DMS79 treated with DMSO at 0.1 percent for 48 hours (cell line): Measurements from ENCODE around the gene EPHB6.

Experiments used
- DNase-seq: peaks from one replicate; lab custom pipeline; 2025; lab: John Stamatoyannopoulos, UW

Gene EPHB6

DNA sequence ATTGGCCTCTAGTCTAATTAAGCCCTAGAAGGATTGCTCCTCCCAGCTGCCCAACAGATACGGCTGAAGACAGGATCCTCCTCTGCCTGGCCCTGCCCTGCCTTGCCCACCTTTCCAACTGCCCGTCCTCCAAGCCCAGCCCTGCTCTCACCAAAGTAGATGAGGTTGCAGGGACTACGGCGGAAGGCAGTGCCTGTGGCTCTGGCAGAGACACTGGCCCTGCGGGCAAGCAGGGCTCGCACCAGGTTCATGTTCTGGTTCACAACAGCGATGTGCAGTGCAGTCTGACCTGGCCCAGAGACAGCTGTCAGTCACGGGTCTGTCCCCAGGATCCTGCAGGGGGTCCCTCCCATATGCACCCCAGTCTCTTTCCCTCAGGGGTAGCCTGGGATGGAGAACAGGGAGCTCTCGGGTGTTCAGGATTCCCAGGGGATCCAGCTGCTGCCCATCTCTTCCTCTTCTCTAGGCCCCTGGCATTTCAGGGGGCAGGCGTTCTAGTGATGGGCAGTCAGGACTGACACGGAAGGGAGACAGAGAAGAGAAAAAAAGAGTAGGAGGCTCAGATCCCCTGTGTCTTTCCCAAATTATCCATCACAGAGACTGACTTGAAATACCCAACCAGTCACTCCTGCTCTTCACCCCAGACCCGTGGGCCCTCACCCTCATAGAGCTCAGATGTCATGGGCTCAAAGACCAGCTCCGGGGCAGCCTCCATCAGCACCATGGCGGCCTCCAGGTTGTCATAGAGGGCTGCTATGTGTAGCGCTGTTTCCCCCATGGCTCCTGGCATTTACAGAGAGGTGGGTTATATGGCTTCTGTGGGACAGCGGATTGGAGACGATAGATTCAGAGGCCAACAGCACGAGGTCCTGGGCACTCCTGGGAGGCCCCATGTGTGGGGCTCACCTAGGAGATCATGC is 22.4 kb downstream of the EPHB6 start:
- no peak for DNase-seq

DNA sequence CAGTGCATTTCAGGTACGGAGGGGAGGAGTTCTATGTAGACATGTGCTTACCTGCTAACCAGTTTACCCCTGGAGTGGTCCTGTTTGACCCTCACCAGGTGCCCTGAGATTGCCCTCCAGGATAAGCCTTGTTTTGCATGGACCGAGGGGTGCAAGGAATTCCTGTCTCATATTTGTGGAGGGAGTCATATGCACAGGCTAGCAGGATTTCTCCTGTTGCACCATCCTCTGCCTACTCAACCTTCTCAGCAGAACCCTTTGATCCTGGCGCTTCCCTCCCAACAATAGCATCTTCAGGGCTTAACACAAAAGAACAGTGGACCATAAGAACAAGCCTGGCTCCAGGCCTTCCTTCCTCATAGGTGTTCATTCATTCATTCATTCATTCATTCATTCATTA is 23.4 kb downstream of the EPHB6 start:
- DNase-seq, result no peak

DNA sequence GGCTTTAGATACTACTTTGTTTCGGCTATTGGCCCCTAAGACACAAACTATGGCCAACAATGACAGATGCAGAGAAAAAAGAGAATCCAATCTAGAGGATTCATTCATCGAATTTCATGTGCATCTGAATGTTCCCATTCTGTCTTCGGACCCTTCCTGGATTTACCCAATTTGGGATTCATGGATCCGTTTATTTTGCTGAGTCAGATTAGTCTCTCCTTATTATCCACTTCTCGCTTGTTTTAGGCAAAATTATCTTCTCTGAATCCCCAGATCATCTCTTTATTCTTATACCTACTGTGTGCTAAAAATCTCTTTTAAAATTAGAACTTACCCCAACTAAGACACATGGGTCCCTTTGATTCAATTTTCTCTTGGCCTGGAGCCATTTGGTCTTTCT is 24.2 kb downstream of the EPHB6 start:
- no peak for DNase-seq

DNA sequence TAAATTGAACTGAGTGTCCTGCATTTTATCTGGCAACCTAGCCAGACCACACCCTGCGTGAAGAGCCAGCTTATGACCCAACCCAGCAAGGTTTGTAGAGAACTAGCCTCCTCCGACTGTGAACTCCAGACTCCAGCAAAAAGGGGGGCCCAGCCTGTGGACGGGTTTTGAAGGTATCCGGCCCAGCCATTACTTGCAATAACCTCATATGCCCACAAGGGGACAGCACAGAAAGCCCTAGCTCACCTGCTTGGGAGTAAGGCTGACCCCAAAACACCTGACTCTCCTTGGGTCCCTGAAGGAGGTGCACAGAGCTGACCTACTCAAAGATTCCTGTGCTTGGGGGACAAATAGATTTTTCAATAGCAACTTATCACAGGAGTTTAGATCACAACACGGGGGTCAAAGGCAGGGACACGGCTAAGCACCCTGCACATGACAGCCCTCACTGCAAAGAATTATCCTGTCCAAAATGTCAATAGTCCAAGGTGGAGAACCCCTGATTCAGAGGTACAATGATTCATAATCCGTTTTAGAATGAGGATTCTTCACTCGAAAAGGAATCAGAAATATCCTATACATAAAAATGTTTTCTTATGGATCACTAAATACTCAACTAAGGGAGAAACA is 26.1 kb downstream of the EPHB6 start:
- no peak for DNase-seq

DNA sequence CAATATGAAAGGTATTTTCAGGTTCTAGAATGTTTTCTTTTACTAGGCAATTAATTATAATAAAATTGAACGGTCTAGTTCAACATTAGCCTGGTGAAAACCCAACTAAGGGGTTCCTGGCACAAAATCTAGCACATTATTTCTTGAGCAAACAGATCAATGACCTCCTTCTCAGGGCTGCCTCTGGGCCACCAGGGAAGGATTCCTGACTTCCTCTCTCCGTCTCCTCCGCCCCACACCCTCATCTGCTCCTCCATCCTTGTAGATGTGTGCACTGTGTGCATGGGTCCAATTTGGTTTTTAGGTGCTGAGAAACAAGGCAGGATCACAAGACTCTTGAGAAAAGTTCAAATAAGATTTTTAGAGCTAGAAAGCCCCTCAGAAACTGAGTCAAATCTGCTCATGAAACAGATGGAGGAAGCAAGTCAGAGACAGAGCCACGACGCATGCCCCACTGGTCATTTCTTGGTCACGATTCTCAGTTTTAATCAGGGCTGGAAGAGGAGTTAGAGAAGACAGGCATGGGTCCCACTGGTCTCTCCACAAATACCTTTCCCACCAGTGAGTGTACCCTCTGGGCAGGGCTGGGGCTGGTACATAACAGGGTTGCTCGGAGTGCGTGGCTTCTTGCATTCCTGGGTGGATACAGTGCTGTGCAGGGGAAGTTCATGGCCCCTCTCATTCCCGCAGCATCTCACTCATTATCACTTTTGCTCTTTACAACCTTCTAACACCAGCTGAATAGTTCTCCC is 26.9 kb downstream of the EPHB6 start:
- no peak for DNase-seq

DNA sequence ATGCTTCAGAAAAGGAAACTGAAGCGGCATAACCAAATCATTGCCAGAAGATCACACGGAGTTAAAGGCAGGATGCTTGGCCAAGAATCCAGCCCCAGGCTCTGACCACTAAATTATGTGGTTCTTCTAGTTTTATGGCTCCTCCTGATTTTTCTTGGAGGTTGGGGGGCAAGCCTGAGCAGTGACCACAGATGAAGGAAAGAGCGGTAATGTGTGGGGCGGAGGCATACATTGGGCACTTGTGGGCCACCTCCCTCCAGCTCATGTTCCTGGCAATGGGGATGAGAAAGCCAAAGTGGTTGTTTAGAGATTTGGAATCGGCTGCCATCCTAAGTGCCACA is 27.4 kb downstream of the EPHB6 start:
- DNase-seq, result no peak

DNA sequence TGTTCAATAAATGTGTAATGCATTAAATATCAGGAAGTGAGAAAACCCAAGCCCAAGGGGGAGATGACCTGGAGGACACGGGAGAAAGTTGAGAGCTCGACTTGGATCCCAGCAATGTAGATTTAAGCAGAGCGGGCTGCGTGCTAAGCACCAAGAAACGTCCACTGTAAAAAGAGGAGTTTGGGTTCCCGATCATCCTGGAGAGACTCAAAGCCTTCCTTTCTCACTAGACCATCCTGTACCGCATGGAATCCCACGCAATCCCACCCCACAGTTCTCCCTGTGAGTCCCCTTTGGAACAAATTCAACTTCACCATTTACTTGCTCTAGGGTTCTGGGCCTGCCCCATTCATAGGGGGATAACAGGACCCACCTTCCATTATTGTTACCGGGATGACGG is 28.3 kb downstream of the EPHB6 start:
- DNase-seq, result no peak

DNA sequence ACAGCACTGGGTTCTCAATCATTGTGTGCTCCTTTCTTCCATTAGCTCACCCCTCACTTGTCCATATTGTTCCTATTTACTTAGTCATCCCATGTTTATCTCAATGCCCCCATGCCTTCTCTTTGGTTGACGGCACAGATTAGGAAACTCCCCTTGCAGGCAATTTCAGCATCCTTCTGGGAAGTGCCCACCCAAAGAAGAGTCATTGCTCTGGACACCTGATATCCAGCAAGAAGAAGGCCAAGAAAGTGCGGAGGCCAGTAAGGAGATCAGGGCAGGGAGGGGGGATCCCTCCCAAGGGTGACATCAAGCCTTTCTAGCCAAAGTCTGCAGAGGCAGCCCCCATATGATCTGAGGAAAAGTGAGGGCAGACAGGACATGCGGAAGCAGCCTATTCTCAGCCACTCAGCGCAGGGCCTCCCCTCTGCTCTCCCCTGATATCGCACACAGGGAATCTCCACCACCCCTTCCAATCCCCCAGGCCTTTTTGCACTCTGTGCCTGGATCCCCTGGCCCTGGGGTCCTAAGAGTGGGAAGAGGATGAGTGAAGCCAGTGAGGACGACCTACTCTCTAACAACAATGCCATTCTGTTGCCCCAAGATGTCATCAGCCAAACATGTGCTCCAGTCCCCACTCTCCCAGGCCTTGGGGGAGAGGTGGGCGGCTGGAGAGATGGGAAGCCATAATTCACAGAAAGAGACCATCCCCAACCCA is 28.9 kb downstream of the EPHB6 start:
- no peak for DNase-seq

DNA sequence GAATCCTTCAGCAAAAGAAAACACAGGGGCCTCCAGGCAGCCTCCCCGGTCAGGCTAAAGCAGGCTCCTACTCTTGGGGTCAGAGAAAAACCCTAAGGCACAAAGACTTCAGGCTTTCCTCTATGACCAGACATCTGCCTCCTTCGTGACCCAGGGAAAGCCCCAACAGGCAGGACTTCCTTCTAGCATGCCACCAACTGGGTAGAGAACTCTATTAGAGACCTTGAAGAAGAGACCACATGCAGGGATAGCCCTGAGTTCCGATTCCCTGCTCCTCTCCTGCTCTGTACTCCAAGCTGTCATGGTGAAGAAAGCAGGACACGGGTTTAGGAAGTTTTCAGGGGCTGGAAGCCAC is 29.4 kb downstream of the EPHB6 start:
- no peak for DNase-seq

DNA sequence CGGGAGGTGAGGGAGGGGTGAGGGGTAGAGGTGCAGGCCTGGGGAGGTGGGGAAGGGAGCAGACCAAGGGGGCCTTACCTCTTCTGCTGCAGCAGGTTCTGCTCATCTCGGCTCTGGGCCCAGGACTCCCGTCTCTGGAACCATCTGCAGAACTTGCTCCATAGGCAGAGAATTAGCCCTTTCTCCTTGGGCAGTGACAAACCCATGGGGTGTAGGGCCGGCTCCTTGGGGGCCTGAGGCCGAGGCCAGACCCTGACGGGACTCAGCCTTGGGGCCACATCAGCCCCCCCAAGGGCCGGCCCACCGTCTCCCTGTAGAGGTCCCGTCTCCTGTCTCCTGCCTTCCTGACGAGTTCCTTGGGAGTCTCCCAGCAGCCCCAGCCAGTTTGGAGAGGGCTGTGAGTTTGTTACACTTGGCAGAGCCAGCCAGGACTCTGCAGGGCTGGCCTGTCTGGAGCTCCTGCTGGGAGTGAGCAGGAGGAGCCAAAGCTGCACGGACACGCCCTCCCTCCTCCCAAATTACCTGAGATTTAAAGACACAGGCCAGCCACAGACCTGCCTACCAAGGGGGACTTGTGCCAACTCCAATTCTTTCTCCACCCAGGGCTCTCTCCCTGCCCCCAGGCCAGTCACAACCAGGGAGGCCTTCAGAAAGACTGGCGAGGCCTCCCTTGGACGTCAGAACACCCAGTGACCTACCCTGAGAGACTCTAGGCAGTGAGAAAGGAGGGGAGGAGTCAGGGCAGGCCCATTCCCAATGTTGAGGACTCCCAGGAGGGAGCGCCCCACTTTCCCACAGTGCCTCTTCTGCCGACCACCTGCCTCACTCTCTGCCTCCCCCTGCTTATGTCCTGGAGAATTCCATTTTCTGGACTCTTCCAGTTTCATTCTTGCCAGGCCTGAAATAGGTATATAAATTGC is 30.7 kb downstream of the EPHB6 start, which contains the start of gene TRPV6:
Gene TRPV6, minus strand, starts transcription at position 435 of the 920 bp plus-strand sequence.
- DNase-seq, result no peak

DNA sequence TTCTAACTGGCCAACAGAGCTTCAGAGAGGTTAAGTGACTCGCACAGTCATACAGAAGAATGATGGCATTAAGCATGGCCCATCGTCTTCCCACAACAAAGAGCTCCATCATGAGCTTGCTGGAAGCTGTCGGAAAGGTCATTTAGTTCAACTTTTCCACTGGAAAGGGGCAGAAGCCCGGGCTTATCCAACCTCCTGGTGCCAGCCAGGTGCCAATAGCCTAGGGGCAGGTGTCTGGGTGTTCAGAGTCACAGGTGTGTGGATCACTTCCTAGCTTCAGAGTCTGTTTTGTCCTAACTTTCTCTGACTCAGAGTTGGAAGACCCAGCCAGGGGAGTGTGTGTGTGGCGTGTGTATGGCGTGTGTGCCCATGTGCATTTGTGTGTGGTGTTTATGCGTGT is 32.0 kb downstream of the EPHB6 start:
- no peak for DNase-seq

DNA sequence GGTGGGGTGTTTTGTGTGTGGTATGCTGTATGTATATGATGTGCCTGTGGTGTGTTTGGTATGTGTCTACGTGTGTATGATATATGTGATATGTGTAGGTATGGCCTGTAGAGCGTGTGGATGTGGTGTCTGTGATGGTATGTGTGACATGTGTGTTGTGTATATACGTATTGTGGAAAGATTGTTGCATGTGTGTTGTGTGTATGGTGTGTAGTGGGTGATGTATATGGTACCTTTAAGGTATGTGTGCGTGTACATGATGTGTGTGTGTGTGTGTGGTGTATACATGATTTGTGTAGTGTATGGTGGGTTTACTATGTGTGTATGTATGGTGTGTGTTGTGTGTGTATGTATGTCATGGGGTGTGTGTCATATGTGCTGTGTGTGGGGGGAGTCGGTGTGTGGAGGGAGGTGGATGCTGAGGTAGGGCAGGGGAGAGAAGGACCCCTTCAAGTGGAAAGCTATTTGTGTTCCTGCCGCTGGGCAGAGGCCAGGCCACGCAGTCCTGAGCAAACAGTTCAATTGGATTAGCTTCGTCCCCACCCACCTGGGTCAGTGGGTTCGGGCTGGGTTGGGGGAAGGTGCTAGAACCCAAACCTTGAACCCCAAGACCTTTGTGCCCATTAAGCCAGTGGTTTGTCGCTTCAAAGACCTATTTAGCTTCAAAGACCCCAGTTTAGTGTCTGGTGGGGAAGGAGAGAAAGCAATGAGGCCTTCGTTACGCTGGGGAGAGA is 32.6 kb downstream of the EPHB6 start:
- no peak for DNase-seq

DNA sequence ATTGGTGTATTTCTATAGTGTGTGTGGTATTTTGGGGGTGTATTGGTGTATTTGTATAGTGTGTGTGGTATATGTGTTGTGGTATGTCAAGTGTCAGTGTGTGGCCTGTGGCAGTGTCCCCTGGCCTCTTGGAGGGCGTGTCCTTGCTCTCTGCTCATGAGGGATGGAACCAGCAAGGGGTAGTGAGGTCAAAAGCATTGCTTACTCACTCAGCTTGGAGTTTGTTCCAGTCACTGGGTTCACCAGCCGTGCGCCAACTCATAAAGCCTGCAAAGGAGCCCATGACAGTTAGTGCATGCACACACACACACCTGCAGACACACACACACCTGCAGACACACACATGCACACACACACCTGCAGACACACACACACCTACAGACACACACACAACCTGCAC is 34.9 kb downstream of the EPHB6 start:
- no peak for DNase-seq

DNA sequence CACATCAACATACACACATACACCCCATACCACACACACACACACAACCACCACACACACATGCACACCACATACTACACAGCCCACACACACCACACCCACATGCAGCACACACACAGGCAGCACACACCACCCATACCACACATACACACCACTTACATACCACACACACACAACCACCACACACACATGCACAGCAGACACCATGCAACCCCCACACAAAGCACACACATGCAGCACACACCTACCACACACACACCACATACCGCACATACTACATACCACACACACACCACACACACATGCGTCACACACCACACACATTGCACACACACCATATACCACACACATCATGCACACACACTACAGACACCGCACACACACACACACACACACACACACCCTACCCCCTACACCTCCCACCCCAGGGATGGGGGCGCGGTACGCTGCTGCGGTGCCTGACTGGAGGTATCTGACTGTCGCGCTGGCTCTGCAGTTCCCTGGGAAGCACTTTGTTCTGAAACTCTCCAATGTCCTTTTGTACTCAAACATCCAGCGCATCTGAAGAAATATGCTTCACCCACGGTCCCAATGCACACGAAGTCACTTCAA is 36.1 kb downstream of the EPHB6 start:
- no peak for DNase-seq

DNA sequence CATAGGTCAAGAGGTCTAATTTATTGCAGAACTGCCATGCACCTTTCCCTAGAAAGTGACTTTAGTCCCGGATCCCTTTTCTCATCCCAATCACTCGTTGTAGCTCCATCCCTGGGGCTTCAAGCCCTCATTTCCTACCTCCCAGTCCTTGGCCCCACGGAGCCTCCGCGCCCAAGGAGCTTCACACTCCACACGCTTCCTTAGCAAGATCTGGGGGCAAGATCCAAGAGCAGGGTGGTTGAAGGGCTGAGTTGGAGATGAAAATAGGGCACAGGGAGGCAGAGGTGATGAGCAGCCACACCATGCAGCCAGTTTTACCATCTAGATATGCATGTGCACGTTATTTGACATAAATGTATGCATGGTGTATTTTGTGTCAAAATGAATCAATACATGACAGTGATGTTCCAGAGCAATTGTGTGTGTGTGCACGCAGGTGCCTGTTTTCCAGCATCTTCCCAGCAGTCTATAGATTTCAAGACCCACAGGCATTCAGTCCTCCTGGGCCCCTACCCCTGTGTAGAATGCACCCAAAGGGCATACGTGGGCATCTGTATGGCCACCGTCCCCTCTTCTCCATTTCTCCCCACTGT is 36.7 kb downstream of the EPHB6 start:
- no peak for DNase-seq

DNA sequence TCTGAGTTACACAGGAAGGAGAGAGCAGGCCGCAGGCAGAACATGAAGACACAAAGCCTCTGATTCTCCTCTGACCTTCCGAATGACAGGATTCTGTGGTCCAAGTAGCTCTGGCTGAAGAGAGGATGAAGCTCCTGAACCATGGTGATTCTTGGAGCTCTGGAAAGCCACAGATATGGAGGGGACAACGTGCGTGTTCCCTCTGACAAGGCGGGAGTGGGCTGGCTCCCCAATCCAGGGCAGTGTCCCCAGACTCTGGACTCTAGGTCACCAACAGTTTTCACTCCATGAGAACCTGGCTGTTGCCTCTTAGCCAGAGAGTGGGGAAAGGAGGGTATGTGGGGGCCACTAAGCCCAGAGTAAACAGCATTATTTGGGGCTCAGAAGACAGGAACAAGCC is 38.1 kb downstream of the EPHB6 start:
- no peak for DNase-seq

DNA sequence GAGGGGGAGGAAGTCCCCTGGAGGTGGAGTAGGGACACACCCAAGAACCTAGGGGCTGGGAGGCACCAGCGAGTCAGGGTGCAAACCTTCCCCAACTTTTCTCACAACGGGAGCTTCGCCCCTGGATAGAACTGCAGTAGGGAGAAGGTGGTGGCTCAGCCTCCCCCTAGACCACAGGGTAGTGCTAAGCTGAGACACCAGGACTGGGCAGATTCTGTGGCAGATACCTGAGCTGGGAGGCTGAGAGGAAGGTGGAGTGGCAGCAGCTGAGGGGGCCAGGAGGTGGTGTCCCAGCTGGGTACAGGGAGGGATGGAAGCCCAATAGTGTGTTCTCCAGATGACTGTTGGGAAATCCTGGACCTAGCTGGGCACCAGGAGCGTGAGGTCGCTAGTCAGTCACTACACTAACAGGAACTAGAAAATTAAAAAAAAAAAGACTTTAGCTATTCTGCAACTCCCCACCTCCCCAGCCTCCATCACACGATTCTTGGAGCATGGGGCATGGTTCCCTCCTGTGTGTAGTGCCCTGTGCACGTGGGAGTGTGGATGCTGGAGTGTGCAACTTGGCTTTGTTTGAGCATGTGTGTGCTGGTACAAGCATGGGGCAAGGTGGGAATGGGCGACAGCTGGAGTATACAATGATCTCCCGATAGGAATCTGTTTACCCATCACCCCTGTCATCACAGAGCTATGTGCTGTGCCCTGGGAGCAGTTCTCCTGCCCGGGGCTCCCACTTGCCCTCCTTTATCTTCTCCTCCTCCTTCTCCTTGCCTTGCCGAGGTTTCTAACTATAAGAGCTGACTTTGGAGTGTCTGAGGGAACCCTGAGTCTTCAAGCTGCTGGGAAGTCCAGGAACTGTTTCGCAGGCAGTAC is 39.5 kb downstream of the EPHB6 start:
- no peak for DNase-seq

DNA sequence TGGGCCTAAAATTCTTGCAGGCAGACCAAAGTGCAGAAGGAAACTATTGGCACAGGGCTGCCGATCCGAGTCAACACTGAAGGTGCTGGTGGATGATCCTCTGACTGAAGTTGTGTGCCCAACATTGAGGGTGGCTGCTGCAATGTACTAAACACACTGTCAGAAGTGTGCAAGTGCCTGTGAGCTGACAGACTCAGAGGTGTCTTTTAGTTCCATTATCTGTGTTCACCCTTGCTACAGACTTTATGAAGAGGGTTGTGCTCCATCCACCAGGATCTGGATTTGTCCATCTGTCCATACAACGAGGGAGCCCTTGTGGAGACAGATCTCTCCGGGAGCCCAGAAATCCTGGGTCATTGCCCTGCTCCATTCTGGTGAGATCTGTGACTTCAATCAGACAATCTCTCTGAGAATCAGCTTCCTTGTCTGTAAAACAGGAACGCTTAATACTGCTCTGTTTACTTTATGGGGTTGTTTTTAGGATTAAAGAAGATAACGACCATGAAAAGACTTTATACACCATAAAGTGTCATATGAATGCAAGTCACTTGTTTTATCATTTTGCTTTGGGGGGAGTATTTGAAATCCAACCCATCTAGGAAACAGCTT is 40.2 kb downstream of the EPHB6 start:
- DNase-seq, result no peak
